ENCODE measurements around the gene LKAAEAR1.
"Not testable (repeated sequence)": the region's sequence is repeated elsewhere in the genome, so short reads cannot be mapped to it uniquely, and the experiment has no call there.

Gene LKAAEAR1

DNA sequence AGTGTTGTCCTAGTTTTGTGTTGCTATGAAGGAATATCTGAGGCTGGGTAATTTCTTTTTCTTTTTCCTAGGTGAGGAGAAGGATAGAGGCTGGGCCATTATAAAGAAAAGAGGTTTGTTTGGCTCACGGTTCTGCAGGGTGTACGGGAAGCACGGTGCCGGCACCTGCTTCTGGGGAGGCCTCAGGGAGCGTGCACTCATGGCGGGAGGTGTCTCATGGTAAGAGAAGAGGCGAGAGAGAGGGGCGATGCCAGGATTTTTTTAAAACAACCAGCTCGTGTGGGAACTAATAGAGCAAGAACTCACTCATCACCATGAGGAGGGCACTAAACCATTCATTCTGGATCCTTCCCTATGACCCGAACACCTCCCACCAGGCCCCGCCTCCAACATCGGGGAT lies 37.4 kb upstream of the LKAAEAR1 start:
- TF ChIP-seq, protein P1, sequence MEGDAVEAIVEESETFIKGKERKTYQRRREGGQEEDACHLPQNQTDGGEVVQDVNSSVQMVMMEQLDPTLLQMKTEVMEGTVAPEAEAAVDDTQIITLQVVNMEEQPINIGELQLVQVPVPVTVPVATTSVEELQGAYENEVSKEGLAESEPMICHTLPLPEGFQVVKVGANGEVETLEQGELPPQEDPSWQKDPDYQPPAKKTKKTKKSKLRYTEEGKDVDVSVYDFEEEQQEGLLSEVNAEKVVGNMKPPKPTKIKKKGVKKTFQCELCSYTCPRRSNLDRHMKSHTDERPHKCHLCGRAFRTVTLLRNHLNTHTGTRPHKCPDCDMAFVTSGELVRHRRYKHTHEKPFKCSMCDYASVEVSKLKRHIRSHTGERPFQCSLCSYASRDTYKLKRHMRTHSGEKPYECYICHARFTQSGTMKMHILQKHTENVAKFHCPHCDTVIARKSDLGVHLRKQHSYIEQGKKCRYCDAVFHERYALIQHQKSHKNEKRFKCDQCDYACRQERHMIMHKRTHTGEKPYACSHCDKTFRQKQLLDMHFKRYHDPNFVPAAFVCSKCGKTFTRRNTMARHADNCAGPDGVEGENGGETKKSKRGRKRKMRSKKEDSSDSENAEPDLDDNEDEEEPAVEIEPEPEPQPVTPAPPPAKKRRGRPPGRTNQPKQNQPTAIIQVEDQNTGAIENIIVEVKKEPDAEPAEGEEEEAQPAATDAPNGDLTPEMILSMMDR (IDR thresholded peaks at IDR 0.05; ENCODE audit: low read depth, low read length) = no peak
- no peak for TF ChIP-seq MYC (IDR thresholded peaks at IDR 0.05; ENCODE audit: low read depth, low read length)
- TF ChIP-seq, protein P2, sequence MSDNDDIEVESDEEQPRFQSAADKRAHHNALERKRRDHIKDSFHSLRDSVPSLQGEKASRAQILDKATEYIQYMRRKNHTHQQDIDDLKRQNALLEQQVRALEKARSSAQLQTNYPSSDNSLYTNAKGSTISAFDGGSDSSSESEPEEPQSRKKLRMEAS (IDR thresholded peaks at IDR 0.05; ENCODE audit: low read depth, low read length) = no peak
- no peak for TF ChIP-seq POLR2A (IDR thresholded peaks at IDR 0.05; ENCODE audit: extremely low read depth, insufficient read length)
- no peak overlapping the region for H3K4me3 ChIP-seq (ENCODE audit: low read depth, low read length)
- DNase-seq (ENCODE audit: low read depth) = no peak

DNA sequence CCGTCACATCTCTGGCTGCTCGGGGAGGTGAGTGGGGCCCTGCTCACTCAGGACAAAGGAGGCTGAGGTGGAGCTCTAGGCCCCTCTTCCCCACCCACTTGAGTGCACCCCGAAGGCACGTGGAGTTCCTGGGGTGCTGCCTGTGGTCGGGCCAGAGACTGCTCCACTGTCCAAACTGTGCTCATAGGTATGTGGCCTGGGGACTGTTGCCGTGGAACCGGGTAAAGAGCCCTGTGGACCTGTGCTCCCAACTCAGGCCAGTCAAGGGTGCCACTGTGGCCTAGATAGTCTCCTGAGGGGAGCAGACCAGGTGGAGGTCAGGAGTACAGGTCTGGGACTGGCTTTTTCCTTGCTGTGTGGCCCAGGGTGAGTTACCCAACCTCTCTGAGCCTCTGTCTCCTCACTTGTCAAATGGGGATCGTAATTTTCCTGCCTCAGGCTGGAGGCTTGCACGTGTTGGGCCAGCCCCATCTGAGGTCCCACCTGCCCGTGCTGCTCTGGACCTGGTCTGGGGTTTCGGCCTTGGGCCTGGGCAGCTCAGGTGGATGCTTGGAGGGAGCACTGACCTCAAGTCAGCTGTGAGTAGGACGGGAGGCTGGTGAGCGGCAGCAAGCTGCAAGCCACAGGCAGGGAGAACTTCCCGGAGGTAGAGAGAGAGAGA lies 35.6 kb upstream of the LKAAEAR1 start:
- DNase-seq (ENCODE audit: low read depth) = no peak
- TF ChIP-seq, protein P1 (IDR thresholded peaks at IDR 0.05; ENCODE audit: low read depth, low read length) = no peak
- TF ChIP-seq MYC (IDR thresholded peaks at IDR 0.05; ENCODE audit: low read depth, low read length) = no peak
- TF ChIP-seq POLR2A (IDR thresholded peaks at IDR 0.05; ENCODE audit: extremely low read depth, insufficient read length) = no peak
- TF ChIP-seq, protein P2 (IDR thresholded peaks at IDR 0.05; ENCODE audit: low read depth, low read length) = no peak
- no peak overlapping the region for H3K4me3 ChIP-seq (ENCODE audit: low read depth, low read length)

DNA sequence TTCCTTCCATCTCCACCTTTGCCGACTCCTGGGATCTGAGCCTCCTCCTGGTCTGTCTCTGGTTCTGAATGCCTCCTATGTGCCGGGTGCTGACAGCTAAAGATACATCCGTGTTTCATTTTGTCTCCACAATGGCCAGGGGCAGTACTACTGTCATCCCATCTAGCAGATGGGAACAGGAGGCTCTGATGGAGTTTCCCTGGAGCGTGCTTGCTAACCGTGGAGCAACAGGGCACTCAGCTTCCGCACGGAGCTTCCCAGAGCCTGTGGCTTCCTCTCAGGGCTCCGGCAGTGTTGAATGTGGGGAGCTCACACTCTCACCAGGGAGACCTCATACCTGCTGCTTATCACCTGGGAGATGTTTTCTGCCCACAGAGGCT lies 35.1 kb upstream of the LKAAEAR1 start:
- TF ChIP-seq POLR2A (IDR thresholded peaks at IDR 0.05; ENCODE audit: extremely low read depth, insufficient read length) (no peak), MYC (IDR thresholded peaks at IDR 0.05; ENCODE audit: low read depth, low read length) (no peak)
- TF ChIP-seq, protein P2 (IDR thresholded peaks at IDR 0.05; ENCODE audit: low read depth, low read length) = no peak
- TF ChIP-seq, protein P1 (IDR thresholded peaks at IDR 0.05; ENCODE audit: low read depth, low read length) = no peak
- no peak for DNase-seq (ENCODE audit: low read depth)
- H3K4me3 ChIP-seq (ENCODE audit: low read depth, low read length) = no peak overlapping the region

DNA sequence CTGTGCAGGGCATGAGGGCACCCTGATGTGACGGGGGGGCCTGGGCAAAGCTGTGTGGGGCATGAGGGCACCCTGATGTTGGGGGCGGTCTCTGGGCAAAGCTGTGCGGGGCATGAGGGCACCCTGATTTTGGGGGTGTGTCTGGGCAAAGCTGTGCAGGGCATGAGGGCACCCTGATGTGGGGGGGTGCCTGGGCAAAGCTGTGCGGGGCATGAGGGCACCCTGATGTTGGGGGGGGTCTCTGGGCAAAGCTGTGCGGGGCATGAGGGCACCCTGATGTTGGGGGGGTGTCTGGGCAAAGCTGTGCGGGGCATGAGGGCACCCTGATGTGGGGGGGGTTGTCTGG lies 33.2 kb upstream of the LKAAEAR1 start:
- H3K4me3 ChIP-seq (ENCODE audit: low read depth, low read length); DNase-seq (ENCODE audit: low read depth): not testable (repeated sequence)

DNA sequence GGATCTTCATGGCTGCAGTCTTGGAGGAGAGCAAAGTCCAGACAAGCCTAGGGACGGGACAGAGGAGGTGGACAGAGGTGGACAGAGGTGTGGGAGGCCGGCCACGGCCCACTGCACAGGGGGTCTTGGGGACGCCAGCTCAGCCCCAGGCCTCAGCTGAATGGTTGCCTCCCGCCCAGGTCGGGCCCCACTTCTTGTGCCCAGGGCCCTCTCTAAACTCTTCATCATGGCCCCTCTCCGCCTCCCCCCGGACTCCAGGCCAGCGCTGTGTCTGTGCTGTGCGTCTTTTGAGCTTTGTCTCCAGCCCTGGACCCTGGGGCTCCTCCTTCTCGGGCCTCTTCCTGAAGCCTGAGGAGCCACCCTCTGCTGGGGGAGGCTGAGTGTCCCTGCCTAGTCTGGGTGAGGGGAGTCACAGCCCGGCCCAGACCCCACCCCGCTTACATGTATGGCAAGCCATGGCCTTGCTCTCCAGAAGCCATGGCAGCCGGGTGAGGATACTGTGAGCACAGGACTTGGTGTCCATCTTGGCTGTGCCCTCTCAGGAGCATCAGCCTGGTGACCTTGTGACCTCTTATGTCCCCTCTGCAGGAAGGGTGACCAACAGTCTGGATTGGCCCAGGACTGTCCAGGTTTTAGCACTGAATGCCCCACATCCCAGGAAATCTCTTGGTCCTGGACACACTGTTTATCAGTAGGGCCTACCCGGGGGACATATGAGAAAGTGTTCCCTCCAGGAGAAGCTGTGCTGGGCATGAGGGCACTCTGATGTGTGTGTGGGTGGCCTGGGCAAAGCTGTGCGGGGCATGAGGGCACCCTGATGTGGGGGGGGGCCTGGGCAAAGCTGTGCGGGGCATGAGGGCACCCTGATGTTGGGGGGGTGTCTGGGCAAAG lies 32.6 kb upstream of the LKAAEAR1 start:
- H3K4me3 ChIP-seq (ENCODE audit: low read depth, low read length) = no peak overlapping the region
- TF ChIP-seq, protein P1 (IDR thresholded peaks at IDR 0.05; ENCODE audit: low read depth, low read length) = no peak
- no peak for TF ChIP-seq POLR2A (IDR thresholded peaks at IDR 0.05; ENCODE audit: extremely low read depth, insufficient read length)
- no peak for DNase-seq (ENCODE audit: low read depth)

DNA sequence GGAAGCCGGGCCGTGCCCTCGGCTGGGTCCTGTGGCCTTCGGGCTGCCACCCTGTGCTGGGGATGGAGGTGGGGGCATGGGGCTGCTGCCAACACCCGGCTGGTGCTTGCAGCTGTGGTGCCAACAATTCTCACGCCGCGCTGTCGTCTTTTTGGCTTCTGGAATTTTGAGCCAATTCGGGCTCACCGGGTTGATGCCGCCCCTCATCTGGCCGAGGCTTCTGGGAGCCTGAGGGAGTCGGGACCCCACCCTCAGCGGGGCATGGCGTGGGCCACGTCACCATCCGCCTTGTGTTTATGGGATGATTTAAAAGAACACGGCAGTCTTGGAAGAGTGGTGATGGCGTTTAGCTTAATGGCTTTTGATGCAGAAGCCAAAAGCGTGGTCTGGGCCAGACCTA lies 31.8 kb upstream of the LKAAEAR1 start:
- TF ChIP-seq MYC (IDR thresholded peaks at IDR 0.05; ENCODE audit: low read depth, low read length) (no peak), POLR2A (IDR thresholded peaks at IDR 0.05; ENCODE audit: extremely low read depth, insufficient read length) (no peak)
- TF ChIP-seq, protein P2 (IDR thresholded peaks at IDR 0.05; ENCODE audit: low read depth, low read length) = no peak
- TF ChIP-seq, protein P1 (IDR thresholded peaks at IDR 0.05; ENCODE audit: low read depth, low read length) = no peak
- no peak for DNase-seq (ENCODE audit: low read depth)
- no peak overlapping the region for H3K4me3 ChIP-seq (ENCODE audit: low read depth, low read length)
